IMR-90 (cell line): ENCODE data around the gene RENBP.

Source experiments
- BHLHE40 ChIP-seq: fragments of 150-350 bp; IDR thresholded peaks from 2 replicates; pipeline ENCODE4 v1.6.1; 2016; ENCODE audit warnings: mild to moderate bottlenecking, low read depth, low read length
- POLR2A ChIP-seq: IDR thresholded peaks from 2 replicates; pipeline ENCODE4 v1.6.1; 2012; ENCODE audit warnings: mild to moderate bottlenecking, low read depth, low read length
- RCOR1 ChIP-seq: IDR thresholded peaks from 2 replicates; pipeline ENCODE4 v1.6.1; 2012; ENCODE audit warnings: mild to moderate bottlenecking, low read length, improper control_type of control experiment; ENCODE audit not compliant: insufficient replicate concordance
- TF ChIP-seq, protein P1 (sequence below): conservative IDR thresholded peaks from 2 replicates; pipeline ENCODE4 v1.5.1; 2012; ENCODE audit warnings: mild to moderate bottlenecking, low read depth, low read length, improper control_type of control experiment
- TF ChIP-seq, protein P2 (sequence below): fragments of 150-350 bp; IDR thresholded peaks from 2 replicates; pipeline ENCODE4 v1.6.1; 2016; ENCODE audit warnings: low read depth, mild to moderate bottlenecking, low read length, moderate library complexity, borderline replicate concordance

DNA sequence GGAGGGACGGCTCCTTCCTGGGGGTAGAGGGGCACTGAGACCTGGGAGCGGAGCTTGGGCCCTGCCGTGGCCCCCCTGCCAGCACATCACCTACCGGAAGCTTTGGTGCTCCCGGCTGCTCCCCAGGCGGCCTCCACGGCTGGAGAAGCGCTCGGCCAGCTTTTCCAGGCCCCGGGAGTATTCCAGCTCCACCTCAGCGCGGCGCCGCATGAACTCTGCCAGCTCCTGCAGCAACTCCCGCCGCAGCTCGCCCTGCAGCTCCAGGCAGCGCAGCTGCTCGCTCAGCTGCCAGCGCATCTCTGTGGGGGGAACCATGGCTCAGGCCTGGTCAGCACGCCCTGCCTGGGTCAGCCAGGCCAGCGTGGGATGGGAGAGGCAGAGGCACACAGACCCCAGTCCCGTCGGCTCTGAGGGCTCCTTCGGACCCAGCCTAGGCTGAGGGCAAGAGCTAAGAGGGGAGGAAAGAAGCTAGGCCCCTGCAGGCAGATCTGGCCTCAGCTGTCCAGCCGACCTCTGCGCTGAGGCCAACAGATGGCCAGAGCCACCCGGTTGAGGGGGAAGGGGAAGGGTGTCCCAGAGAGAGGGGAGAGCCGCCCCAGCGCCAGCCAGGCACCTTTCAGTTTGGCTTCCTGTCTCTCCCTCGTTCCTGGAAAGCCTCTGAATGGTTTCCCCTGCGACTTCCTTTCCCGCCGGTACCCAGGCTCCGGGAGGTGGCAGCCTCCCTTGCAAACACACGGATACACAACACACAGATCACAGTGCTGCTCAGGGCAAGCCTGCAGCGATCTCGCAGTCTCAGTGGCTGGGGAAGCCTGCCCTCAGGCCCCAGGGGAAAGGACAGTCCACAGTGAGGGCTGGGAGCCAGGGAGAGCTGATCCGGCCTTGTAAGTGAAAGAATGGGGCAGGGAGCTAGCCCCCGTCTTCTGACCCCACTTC, 22.7 kb downstream of the RENBP start:
- TF ChIP-seq, protein P1, sequence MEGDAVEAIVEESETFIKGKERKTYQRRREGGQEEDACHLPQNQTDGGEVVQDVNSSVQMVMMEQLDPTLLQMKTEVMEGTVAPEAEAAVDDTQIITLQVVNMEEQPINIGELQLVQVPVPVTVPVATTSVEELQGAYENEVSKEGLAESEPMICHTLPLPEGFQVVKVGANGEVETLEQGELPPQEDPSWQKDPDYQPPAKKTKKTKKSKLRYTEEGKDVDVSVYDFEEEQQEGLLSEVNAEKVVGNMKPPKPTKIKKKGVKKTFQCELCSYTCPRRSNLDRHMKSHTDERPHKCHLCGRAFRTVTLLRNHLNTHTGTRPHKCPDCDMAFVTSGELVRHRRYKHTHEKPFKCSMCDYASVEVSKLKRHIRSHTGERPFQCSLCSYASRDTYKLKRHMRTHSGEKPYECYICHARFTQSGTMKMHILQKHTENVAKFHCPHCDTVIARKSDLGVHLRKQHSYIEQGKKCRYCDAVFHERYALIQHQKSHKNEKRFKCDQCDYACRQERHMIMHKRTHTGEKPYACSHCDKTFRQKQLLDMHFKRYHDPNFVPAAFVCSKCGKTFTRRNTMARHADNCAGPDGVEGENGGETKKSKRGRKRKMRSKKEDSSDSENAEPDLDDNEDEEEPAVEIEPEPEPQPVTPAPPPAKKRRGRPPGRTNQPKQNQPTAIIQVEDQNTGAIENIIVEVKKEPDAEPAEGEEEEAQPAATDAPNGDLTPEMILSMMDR: no peak
- TF ChIP-seq POLR2A (no peak), RCOR1 (no peak), BHLHE40 (no peak)
- TF ChIP-seq, protein P2, sequence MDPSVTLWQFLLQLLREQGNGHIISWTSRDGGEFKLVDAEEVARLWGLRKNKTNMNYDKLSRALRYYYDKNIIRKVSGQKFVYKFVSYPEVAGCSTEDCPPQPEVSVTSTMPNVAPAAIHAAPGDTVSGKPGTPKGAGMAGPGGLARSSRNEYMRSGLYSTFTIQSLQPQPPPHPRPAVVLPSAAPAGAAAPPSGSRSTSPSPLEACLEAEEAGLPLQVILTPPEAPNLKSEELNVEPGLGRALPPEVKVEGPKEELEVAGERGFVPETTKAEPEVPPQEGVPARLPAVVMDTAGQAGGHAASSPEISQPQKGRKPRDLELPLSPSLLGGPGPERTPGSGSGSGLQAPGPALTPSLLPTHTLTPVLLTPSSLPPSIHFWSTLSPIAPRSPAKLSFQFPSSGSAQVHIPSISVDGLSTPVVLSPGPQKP: no peak
